Fibroblast of skin of back (primary cell): ENCODE measurements around the gene CHAC1.
A peak's percentile ranks its signal among the peaks of the same experiment; 100 is the strongest.
"Not testable (repeated sequence)": the region's sequence is repeated elsewhere in the genome, so short reads cannot be mapped to it uniquely, and the experiment has no call there.

Experiments
- DNase-seq: peaks from one replicate; pipeline ENCODE4 v3.0.0-alpha.2; 2013

CHAC1 gene

DNA sequence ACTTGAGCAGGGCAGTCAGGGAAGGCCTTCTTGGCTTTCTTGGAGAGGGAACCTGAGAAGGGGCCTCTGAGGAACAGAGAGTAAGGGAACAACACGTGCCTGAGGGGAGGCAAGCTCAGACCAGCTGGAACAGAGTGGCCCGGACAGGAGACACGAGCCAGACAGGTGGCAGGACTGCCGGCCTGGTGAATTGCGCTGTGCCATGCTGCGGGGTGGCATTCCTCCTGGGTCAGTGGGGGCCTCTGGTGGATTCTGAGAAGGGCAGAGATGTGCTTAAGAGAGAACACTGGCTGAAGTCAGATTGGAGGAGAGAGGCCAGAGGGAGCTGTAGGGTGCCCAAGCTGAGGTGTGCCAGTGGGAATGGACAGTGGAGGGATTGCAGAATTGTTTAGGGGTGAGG, 4.9 kb downstream of the CHAC1 start:
- no peak for DNase-seq

DNA sequence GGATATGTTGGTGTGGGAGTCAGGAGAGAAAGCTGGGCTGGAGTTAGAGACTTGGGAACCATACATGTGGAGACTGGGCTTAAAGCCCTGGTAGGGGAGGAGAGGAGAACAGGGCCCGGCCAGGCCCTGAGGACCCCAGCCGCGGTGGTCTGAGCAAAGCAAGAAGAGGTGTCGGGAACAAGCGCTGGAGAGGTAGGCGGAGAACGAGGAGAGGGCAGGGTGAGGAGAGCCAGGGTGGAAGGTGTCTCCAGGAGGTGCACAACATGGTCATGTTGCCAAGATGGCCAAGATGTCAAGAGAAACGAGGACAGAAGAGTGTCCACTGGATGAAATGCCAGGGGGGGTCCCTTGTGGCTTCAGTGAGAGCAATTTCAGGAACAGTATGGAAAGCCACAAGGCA, 5.5 kb downstream of the CHAC1 start:
- no peak for DNase-seq

DNA sequence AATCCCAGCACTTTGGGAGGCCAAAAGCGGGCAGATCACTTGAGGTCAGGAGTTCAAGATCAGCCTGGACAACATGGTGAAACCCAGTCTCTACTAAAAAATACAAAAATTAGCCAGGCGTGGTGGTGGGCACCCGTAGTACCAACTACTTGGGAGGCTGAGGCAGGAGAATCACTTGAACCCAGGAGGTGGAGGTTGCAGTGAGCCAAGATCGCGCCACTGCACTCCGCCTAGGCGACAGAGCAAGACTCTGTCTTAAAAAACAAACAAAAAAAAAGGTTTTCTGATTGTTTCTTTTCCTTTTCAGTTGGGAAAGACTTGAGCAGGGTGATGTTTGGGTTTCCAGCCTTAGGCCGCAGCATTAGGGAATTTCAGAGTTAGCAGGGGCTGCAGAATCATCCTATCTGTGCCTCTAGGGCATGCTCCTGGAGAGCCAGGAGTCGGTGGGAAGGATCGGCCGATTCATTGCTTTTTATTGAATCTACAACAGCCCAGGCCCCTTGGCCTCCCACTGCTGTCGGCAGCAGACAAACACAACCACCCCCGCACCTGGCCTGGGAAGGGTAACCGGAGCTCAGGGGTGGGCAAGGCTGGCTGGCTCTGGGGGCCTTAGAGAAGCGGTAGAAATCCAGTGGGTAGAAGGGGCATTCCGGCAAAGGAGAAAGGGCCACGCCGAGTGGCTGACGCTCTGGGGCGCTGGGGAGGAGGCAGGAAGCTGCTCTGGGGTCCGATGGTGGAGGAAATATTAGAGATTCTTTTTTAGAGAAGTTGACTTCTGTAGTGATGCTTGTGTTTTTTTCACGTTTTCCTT, 6.3 kb downstream of the CHAC1 start:
- no peak for DNase-seq

DNA sequence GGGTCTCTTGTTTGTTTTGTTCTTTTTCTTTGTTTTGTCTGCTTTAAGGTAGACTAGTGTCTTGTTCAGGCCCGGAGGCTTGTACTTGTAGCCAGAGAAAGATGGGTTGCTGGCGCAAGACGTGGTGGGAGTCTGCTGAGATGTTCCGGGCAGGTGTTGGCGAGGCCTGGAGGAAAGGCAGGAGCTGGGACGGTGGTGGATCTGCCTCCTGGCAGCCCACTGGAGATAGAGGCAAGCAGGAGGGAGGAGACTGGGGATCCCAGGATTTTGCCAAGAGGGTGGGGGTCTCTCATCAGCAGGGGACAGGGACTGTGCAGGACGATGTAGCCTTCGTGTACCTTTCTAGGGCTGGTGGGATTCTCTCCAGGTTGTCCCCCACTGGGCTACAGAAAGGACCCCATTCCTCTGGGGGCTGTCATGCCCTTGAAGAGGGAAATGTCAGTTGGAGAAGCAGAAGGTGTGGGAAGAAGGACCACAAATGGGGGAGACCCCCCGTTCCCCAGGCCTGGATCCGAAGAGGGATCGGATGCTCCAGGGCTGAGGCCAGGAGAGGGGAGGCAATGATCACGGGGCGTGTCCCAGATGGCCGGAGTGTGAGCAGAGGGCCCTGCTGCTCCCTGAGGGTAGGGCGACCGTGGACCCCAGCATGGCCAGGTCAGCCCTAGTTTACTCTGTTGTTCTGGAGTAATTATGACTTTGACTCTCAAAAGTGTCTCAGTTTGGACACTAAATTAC, 7.0 kb downstream of the CHAC1 start:
- no peak for DNase-seq

DNA sequence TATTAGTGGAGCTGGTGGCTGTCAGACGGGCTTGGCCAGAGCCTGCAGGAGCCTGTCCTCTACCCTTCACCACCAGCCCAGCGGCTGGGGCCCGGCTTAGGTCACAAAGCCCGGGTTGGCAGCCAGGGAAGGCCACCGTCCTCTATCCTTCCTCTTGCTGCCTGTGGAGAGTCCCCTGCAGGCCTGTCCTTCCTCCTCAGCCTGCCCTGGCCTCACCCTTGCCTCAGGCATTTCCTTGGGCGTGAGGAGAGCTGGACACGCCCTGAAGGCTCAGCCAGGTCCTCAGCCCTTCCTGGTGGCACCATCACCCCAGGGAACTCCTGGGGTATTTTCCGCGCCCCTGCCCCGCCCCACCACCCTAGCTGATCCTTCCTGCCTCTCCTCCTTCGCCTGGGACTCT, 7.7 kb downstream of the CHAC1 start:
- no peak for DNase-seq

DNA sequence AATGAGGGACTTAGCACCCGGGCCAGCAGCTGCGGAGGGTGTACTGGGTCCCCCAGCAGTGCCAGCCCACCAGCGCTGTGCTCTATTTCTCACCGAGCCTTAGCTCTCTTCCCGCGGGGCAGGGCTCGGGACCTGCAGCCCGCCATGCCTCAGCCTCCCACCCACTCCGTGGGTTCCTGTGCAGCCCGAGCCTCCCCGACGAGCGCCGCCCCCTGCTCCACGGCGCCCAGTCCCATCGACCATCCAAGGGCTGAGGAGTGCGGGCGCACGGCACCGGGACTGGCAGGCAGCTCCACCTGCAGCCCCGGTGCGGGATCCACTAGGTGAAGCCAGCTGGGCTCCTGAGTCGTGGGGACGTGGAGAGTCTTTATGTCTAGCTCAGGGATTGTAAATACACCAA, 8.5 kb downstream of the CHAC1 start:
- not testable (repeated sequence) for DNase-seq

DNA sequence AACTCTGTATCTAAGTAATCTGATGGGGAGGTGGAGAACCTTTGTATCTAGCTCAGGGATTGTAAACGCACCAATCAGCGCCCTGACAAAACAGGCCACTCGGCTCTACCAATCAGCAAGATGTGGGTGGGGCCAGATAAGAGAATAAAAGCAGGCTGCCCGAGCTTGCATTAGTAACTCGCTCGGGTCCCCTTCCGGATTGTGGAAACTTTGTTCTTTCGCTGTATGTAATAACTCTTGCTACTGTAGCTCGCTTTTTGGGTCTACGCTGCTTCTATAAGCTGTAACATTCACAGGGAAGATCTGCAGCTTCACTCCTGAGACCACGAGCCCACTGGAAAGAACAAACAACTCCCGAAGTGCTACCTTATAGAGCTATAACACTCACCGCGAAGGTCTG, 9.0 kb downstream of the CHAC1 start:
- DNase-seq: not testable (repeated sequence)

DNA sequence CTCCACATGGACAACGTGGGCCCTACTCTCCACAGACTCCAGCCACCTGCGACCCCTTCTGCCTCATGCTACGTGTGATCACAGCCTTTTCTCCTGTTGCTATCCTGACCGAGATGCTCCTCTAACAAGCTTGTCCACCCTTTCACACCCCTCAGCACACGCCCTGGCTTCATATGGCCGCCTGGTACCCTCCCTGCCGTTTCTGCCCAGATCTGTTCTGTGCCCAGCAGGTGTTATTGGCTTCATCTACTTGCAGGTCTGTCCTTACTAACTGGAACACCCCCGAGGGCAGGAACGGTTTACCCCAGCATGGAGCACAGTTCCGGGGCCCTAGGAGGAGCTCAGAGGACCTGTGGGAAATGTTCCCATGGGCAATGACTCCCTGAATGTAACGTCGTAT, 9.9 kb downstream of the CHAC1 start:
- no peak for DNase-seq

DNA sequence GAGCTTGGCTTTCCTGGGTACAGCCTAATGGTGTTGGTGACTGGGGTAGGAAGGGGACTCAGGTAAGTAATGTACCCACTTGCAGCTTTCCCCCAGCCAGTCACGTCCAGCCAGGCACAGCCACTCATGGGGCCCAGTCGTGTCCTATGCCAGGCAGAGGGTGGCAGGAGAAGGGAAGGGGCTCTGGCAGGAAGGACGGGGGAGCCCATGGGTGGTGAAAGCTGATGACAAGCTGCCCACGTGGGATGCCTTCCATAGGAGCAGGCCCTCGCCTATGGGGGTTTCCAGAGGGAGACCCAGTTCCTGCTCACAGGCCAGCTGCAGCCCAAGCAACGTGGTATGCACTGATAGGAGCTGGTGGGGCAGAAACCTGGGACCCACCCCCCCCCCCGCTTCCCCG, 10.7 kb downstream of the CHAC1 start:
- no peak for DNase-seq

DNA sequence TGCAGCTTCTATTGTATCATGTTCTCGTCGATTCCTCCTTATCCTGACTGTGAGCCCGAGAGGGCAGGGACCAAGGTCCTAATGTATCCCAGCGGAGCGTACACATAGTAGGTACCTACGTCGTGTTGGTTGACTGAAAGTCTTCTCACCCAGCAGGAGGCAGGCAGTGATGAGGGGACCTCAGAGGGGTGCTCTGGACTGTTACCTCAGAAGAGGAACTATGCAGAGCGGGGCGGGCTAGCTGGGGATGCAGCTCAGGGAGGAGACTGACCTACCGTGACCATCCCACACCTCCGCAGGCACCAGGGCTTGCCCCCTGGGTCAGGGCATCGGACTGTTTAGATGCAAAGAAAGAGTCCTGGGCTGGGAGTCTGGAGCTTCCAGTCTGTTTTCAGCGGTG, 11.4 kb downstream of the CHAC1 start:
- DNase-seq: no peak

DNA sequence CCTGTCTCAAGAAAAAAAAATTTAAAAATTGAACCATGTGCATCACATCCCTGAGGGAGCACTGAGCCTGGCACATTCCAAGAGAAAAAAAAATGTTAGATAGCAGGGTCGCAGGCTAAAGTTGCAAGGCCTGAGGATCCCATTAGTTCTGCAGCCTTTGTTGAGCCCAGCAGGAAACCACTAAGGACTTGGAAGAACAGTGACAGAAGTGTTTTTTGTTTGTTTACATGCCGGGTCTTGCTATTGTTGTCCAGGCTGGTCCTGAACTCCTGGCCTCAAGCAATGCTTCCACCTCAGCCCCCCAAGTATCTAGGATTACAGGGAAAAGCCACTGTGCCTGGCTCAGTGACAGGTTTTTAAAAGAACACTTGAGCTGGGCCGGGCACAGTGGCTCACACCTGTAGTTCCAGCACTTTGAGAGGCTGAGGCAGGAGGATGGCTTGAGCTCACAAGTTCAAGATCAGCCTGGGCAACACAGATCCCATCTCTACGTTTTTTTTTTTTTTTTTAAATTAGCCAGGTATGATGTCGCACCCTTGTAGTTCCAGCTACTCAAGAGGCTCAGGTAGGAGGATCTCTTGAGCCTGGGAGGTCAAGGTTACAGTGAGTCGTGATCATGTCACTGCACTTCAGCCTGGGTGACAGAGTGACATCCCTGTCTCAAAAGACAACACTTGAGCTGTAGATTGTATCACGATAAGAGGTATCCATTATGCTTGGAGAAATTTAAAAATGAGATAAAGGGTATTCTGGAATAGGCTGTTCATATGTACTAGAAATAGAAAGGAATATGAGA, 15.2 kb downstream of the CHAC1 start:
- no peak for DNase-seq

DNA sequence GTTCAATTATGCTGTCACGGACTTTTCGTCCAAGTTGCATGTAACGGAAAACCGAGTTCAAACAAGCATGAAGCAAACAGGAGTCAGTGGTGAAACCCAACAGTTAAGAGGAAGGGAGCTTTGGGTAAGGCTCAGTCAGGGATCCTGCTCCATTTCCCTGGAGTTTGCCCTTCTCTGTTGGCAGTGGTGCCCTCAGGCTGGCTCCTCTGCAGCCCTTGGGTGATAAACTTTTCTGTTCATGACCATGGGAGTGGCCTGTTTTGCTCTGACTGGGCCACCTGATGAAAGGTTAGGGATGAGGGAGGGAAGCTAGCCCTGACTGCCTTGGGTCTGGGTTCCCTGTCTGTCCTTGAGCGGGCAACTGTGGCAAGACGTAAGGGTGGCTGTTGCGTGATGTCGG, 16.1 kb downstream of the CHAC1 start:
- DNase-seq: no peak

DNA sequence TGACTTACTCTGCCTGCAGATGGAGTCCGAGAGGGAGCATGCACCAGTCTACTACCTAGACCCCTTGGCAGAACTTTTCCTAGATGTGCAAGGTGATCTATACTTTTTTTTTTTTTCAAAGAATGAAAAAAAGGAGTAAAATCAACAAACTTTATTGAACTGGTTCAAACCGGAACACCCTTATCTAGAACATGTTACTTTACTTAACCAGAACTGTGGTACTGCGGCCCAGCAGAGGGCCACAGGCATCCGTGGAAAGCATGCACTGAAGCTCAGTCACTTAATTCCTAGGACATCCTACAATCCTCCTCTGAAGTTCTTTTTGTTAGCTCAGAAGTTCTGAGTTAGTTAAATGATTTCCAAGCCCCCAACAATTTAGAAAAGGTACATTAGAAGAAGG, 21.6 kb downstream of the CHAC1 start:
- DNase-seq: no peak

DNA sequence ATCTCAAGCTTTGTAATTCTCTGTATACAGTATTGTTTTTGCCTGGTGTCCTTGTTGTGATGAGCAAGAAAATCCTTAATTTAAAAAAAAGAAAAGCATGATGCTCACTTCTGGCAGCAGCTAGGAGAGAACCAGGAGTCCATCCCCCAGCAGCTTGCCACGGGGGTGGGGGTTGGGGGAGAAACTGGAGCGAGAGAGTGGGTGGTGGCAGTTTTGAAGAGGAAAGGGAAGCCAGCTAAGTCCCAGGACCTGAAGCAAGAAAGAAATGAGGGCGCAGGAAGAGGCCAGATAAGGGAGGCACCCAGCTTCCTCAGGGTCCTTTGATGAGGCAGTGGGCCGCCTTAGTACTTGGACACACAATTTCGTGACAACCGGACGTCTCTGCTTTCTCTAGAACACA, 23.5 kb downstream of the CHAC1 start:
- no peak for DNase-seq

DNA sequence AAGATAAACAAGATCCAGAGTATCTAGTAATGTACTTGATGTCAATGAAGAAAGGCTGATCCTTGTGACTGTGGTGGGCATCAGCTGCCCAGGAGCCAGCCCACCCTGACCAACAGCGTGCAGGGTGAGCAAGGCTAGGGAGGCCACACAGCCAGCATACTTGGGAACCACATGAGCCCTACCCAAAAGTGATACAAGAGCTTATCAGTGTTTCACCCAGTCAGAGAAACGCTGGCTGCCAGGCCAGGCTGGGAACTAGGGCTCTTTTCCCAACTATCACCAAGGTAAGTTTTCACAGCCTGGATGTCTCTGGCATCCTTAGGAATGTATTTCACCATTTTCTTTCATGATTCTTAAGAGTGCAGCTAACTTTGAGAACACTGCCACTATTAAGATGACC, 24.9 kb downstream of the CHAC1 start:
- no peak for DNase-seq

DNA sequence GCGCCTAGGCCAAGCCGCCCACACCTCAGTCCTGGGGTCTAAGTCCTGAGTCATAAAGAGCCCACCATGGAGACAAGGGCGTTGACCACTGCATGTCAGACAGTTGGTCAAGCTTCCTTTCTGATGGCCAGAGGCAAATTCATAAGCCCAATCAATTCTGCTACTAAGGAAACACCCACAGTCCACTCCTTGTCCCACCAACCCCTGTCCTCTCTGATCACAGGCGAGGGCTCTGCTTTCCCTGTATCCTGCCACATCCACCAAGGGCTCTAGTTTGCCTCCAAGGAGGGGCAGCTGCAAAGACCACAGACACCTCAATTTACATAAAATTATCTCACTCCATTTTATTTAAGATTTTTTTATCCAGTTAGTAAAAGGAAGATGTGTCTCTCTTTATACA, 25.3 kb downstream of the CHAC1 start:
- no peak for DNase-seq

DNA sequence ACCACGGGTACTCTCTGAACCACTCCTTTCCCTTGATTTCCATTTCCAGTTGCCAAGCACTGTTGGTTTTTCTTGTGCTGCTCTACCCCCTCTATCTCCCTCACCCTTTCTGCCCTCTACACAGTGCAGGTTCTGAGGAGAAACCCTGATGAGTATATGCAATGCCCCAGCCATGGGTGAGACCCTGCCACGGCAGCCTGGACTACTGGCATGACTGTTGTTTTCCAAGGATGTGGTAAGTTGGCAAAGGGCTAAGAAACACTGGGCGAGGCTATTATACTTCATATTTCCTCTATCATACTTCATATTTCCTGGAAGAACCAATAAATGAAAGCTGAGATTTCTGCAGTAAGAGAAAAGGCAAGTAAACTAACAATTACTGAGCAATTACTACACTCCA, 27.9 kb downstream of the CHAC1 start:
- no peak for DNase-seq

DNA sequence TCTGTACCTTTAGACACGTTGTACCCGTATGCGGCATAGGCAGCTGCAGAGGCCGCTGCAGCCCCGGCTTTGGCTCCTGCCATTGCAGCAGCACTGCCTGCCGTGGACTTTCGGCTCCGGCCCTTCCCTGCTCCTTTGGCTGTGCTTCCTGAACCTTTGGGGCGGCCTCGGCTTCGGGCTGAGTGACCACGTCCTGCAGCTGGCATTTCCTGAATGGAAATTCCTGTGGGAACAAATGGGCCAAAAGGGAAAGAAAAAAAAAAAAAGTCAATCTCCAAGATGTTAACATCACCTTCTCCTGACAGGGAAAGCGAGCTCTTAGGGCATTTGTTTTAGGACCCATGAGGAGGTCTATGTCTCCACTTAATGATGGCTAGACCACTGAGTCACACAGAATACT, 29.6 kb downstream of the CHAC1 start:
- peak; percentile 54 for DNase-seq

DNA sequence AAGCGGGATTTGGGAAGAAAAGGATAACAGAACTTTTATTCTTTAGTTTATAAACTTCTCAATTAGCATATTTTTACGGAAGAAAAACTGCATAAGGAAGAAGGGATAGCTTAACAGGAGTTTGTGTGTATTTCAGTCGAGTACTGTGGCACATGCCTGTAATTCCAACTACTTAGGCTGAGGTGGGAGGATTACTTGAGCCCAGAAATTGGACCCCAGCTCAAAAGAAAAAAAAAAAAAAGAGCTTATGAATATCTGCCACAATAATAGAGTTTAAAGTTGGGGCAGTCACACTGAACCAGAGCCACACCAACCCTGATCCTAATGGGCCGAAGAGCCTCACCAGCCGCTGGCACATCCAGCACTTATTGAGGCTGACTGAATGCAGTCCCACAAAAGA, 31.1 kb downstream of the CHAC1 start:
- no peak for DNase-seq

DNA sequence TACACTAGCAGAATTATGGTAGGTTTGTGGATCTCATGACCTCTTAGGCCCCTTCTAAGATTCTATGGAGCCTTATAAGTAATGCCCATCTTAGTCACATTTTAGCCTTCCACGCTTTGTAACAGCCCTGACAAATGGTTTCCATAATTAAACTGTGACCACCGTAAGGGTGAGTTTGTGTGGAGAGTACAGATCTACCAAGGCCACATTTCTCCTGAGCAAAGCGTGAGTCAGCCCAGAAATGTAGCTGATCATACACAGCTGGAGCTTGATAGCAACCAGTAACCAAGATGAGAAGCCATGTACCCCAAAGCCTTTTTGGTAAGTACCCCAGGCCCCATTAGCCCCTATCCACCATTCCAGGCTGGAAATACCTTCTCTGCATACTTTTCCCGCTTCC, 31.7 kb downstream of the CHAC1 start:
- peak; percentile 39 for DNase-seq

DNA sequence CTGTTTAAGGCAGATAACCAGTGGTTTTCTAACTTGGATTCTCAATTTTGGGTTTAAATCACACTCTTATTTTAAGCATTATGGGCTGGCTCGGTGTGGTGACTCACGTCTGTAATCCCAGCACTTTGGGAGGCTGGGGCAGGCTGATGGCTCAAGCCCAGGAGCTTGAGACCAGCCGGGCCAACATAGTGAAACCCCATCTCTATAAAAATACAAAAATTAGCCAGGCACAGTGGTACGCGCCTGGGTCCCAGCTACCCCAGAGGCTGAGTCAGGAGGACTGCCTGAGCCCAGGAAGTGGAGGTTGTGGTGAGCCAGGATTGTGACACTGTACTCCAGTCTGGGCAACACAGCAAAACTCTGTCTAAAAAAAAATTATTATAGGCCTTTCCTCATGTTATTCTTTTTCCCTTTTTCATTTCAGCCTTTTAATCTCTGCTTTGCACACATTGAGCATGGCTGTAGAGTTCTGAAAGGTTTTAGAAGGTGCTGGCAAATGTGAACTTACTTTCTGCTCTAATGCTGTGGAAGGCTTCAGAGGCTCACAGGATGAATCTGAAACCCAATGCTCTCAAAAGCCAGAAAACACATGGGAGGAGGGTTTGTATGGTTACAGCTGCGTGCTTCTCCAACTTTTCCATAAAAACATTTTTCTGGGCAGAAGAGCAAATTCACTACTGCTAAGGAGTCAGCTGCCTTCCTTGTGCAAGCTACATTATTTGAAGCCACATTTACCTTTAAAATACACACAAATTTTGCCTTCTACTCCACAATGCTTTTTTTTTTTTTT, 32.5 kb downstream of the CHAC1 start:
- DNase-seq: peak; percentile 7

DNA sequence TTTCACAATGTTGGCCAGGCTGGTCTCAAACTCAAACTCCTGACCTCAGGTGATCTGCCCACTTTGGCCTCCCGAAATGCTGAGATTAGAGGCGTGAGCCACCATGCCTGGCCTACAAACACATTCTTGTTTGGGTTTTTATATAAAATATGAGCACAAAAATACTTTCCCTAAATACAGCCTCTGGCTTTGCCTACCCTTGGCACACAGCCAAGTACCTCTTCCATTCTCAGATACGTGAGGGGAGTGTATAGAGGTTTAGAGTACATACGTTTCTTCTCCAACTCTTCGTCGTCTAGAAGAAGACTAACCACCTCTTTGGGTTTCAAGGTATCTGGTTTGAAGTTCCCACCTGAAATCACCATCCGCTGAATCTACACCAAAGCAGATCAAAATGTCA, 33.5 kb downstream of the CHAC1 start:
- no peak for DNase-seq

DNA sequence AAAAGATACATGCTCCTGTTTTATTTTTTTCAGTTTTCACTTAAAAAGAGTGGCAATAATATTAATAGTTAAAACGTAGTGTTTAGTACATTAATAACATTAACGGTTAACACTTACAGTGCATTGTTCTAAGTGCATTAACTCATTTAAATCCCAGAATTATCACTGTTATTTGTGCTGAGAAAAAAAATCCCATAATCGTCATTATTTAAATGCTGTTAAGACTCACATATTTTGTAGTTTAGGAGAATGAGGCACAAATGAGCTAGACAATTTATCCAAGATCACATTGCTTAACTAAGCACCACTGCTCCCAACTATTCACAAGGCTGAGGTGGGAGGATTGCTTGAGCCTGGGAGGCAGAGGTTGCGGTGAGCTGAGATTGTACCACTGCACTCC, 34.9 kb downstream of the CHAC1 start:
- DNase-seq: no peak
